Trophoblast cell (in vitro differentiated cells and primary cell): ENCODE data around the gene LCN15.

Experiments
- DNase-seq, 2 donors: peaks; one replicate each; pipeline ENCODE4 v3.0.0-alpha.2; 2016
- H2AFZ ChIP-seq: 2 replicates; pipeline ENCODE4 v1.6.1; 2013; ENCODE audit warnings: low read length, moderate library complexity, mild to moderate bottlenecking; ENCODE audit not compliant: insufficient read depth, poor library complexity
- H2AK5ac ChIP-seq: 2 replicates; pipeline ENCODE4 v1.6.1; 2013; ENCODE audit warnings: mild to moderate bottlenecking, low read length
- H2BK120ac ChIP-seq: 2 replicates; pipeline ENCODE4 v1.6.1; 2013; ENCODE audit warnings: low read length, mild to moderate bottlenecking, moderate library complexity; ENCODE audit not compliant: insufficient read depth, poor library complexity
- H2BK12ac ChIP-seq: 2 replicates; pipeline ENCODE4 v1.6.1; 2013; ENCODE audit warnings: mild to moderate bottlenecking, low read length, moderate library complexity
- H2BK5ac ChIP-seq: 2 replicates; pipeline ENCODE4 v1.6.1; 2013; ENCODE audit warnings: low read length, low read depth, moderate library complexity, mild to moderate bottlenecking; ENCODE audit not compliant: poor library complexity
- H3K14ac ChIP-seq: 2 replicates; pipeline ENCODE4 v1.6.1; 2013; ENCODE audit warnings: mild to moderate bottlenecking, low read length
- H3K18ac ChIP-seq: 2 replicates; pipeline ENCODE4 v1.6.1; 2013; ENCODE audit warnings: mild to moderate bottlenecking, low read length
- H3K23ac ChIP-seq: 2 replicates; pipeline ENCODE4 v1.6.1; 2013; ENCODE audit warnings: low read length
- H3K27ac ChIP-seq: 2 replicates; pipeline ENCODE4 v1.5.1; 2013; ENCODE audit warnings: low read depth, mild to moderate bottlenecking, inconsistent platforms, low read length, moderate library complexity
- H3K27me3 ChIP-seq: 2 replicates; pipeline ENCODE4 v1.6.1; 2013; ENCODE audit warnings: inconsistent platforms, mild to moderate bottlenecking, low read length, moderate library complexity; ENCODE audit not compliant: insufficient read depth
- H3K36me3 ChIP-seq, 2 experiments: 1 replicate in 1 of 2; 2 replicates in 1 of 2; pipeline ENCODE4 v1.6.1; 2013; ENCODE audit warnings: low read length in 2 of 2, mild to moderate bottlenecking in 2 of 2, moderate library complexity in 1 of 2; ENCODE audit not compliant: insufficient read depth in 2 of 2, control insufficient read depth in 1 of 2
- H3K4ac ChIP-seq: 2 replicates; pipeline ENCODE4 v1.6.1; 2013; ENCODE audit warnings: low read depth, mild to moderate bottlenecking, low read length, moderate library complexity
- H3K4me1 ChIP-seq, 2 experiments: 1 replicate in 1 of 2; 2 replicates in 1 of 2; pipeline ENCODE4 v1.6.1; 2013; ENCODE audit warnings: low read length in 2 of 2, mild to moderate bottlenecking in 2 of 2, moderate library complexity in 1 of 2; ENCODE audit not compliant: insufficient read depth in 2 of 2, control insufficient read depth in 1 of 2
- H3K4me2 ChIP-seq: 2 replicates; pipeline ENCODE4 v1.6.1; 2013; ENCODE audit warnings: inconsistent platforms, mild to moderate bottlenecking, low read length, moderate library complexity
- H3K4me3 ChIP-seq: 2 replicates; pipeline ENCODE4 v1.5.1; 2013; ENCODE audit warnings: mild to moderate bottlenecking, low read depth, low read length, inconsistent platforms
- H3K79me1 ChIP-seq: one replicate; pipeline ENCODE4 v1.6.1; 2013; ENCODE audit warnings: low read length
- H3K79me2 ChIP-seq: 2 replicates; pipeline ENCODE4 v1.6.1; 2013; ENCODE audit warnings: low read length, mild to moderate bottlenecking; ENCODE audit not compliant: control insufficient read depth, insufficient read depth, poor library complexity
- H3K9ac ChIP-seq: 2 replicates; pipeline ENCODE4 v1.6.1; 2013; ENCODE audit warnings: mild to moderate bottlenecking, low read length
- H3K9me3 ChIP-seq: 2 replicates; pipeline ENCODE4 v1.6.1; 2013; ENCODE audit warnings: low read depth, mild to moderate bottlenecking, control low read depth, inconsistent platforms, low read length; ENCODE audit not compliant: insufficient read depth
- H4K12ac ChIP-seq: 2 replicates; pipeline ENCODE4 v1.6.1; 2013; ENCODE audit warnings: low read depth, mild to moderate bottlenecking, low read length, moderate library complexity
- H4K8ac ChIP-seq: 2 replicates; pipeline ENCODE4 v1.6.1; 2013; ENCODE audit warnings: low read depth, mild to moderate bottlenecking, low read length, moderate library complexity
- H4K91ac ChIP-seq: one replicate; pipeline ENCODE4 v1.6.1; 2013; ENCODE audit warnings: low read depth, mild to moderate bottlenecking, low read length, moderate library complexity
- WGBS: extraction: QIAGEN DNeasy Blood & Tissue Kit; methylation state at CpG from one replicate; pipeline ENCODE4 v1.1.7; 2013; ENCODE audit warnings: missing lambda C conversion rate; ENCODE audit not compliant: insufficient read length, insufficient coverage; ENCODE audit errors: extremely low coverage; 5-methylcytosine and 5-hydroxymethylcytosine counted together

LCN15 gene

GRCh38 chr9:136754626-136755301 is 9.6 kb downstream of the LCN15 start:
- no peak overlapping the region for H3K18ac ChIP-seq
- no peak overlapping the region for H2BK12ac ChIP-seq
- H4K8ac ChIP-seq: no peak overlapping the region
- H3K27ac ChIP-seq: no peak overlapping the region
- H3K79me2 ChIP-seq: no peaks in the 10 kb centered on the region
- no peak overlapping the region for H2AFZ ChIP-seq
- no peaks in the 10 kb centered on the region for H3K4me1 ChIP-seq
- H2BK120ac ChIP-seq: no peak overlapping the region
- H3K4me2 ChIP-seq: no peak overlapping the region
- H3K14ac ChIP-seq: no peak overlapping the region
- H3K9ac ChIP-seq: no peak overlapping the region
- peaks cover 11% of the 10 kb centered on the region for H3K9me3 ChIP-seq
- H3K4me3 ChIP-seq: no peak overlapping the region
- DNase-seq: no peak
- H2AK5ac ChIP-seq: no peak overlapping the region
- H3K4ac ChIP-seq: no peak overlapping the region
- H2BK5ac ChIP-seq: no peak overlapping the region
- H3K23ac ChIP-seq: no peak overlapping the region
- no peak overlapping the region for H4K91ac ChIP-seq
- no peaks in the 10 kb centered on the region for H3K79me1 ChIP-seq
- no CpG with 5 or more reads among the region's 24 CpGs for WGBS
- no peaks in the 10 kb centered on the region for H3K27me3 ChIP-seq
- H4K12ac ChIP-seq: no peak overlapping the region
- H3K36me3 ChIP-seq: no peaks in the 10 kb centered on the region

GRCh38 chr9:136754059-136754572 is 10.2 kb downstream of the LCN15 start:
- no peak overlapping the region for H2BK5ac ChIP-seq
- H2BK120ac ChIP-seq: no peak overlapping the region
- no peak overlapping the region for H3K4me2 ChIP-seq
- no peak overlapping the region for H3K4me3 ChIP-seq
- no peak overlapping the region for H2AFZ ChIP-seq
- no peak overlapping the region for H3K27ac ChIP-seq
- H3K36me3 ChIP-seq: no peaks in the 10 kb centered on the region
- no peaks in the 10 kb centered on the region for H3K79me1 ChIP-seq
- WGBS: no CpG with 5 or more reads among the region's 17 CpGs
- no peak overlapping the region for H3K4ac ChIP-seq
- DNase-seq: no peak
- H2BK12ac ChIP-seq: no peak overlapping the region
- H4K91ac ChIP-seq: no peak overlapping the region
- H3K27me3 ChIP-seq: no peaks in the 10 kb centered on the region
- H4K12ac ChIP-seq: no peak overlapping the region
- peaks cover 11% of the 10 kb centered on the region for H3K9me3 ChIP-seq
- H3K79me2 ChIP-seq: no peaks in the 10 kb centered on the region
- H4K8ac ChIP-seq: no peak overlapping the region
- no peak overlapping the region for H2AK5ac ChIP-seq
- no peaks in the 10 kb centered on the region for H3K4me1 ChIP-seq
- H3K14ac ChIP-seq: no peak overlapping the region
- H3K18ac ChIP-seq: no peak overlapping the region
- H3K9ac ChIP-seq: no peak overlapping the region
- no peak overlapping the region for H3K23ac ChIP-seq

GRCh38 chr9:136753371-136754058 is 10.8 kb downstream of the LCN15 start:
- H3K27ac ChIP-seq: no peak overlapping the region
- H3K23ac ChIP-seq: no peak overlapping the region
- no peak overlapping the region for H4K91ac ChIP-seq
- no peak overlapping the region for H2BK12ac ChIP-seq
- no CpG with 5 or more reads among the region's 31 CpGs for WGBS
- no peak overlapping the region for H4K8ac ChIP-seq
- H3K79me2 ChIP-seq: no peaks in the 10 kb centered on the region
- H2BK120ac ChIP-seq: no peak overlapping the region
- H3K14ac ChIP-seq: no peak overlapping the region
- H3K79me1 ChIP-seq: no peaks in the 10 kb centered on the region
- DNase-seq: no peak
- H3K4me2 ChIP-seq: no peak overlapping the region
- H3K4me1 ChIP-seq: no peaks in the 10 kb centered on the region
- no peak overlapping the region for H3K9ac ChIP-seq
- no peak overlapping the region for H3K4ac ChIP-seq
- H3K9me3 ChIP-seq: peaks cover 11% of the 10 kb centered on the region
- H2BK5ac ChIP-seq: no peak overlapping the region
- no peak overlapping the region for H4K12ac ChIP-seq
- H2AK5ac ChIP-seq: no peak overlapping the region
- no peaks in the 10 kb centered on the region for H3K27me3 ChIP-seq
- no peak overlapping the region for H2AFZ ChIP-seq
- H3K18ac ChIP-seq: no peak overlapping the region
- H3K36me3 ChIP-seq: no peaks in the 10 kb centered on the region
- H3K4me3 ChIP-seq: no peak overlapping the region

- Histone ChIP-seq H3K4me1 (no peaks in the 10 kb centered on the region), H3K36me3 (no peaks in the 10 kb centered on the region), H3K27me3 (no peaks in the 10 kb centered on the region), H2BK5ac (no peak overlapping the region), H2BK12ac (no peak overlapping the region), H3K9ac (no peak overlapping the region), H2AFZ (no peak overlapping the region), H3K4me2 (no peak overlapping the region), H3K23ac (no peak overlapping the region), H3K14ac (no peak overlapping the region), H3K9me3 (peaks cover 11% of the 10 kb centered on the region), H2AK5ac (no peak overlapping the region), H3K4me3 (no peak overlapping the region), H4K8ac (no peak overlapping the region), H3K27ac (no peak overlapping the region), H2BK120ac (no peak overlapping the region), H3K79me2 (no peaks in the 10 kb centered on the region), H3K79me1 (no peaks in the 10 kb centered on the region), H4K12ac (no peak overlapping the region), H3K4ac (no peak overlapping the region), H3K18ac (no peak overlapping the region), H4K91ac (no peak overlapping the region)
- DNase-seq: no peak
These were observed 12.5 kb downstream of the LCN15 start for GRCh38 chr9:136751814-136752213.
